GM23338 (cell line): ENCODE data around the gene PPP6R2. TPM values are rescaled to one million over a fixed set of nuclear protein-coding genes. Genes with fewer than 3 reads are reported as not detected.
A peak's percentile ranks its signal among the peaks of the same experiment; 100 is the strongest.

ENCODE experiments used
- ATAC-seq: fragments of 200-7000 bp; cut with Tn5 transposase; 3 replicates; pipeline ENCODE4 v1.9.1; 2020
- DNase-seq: peaks from one replicate; pipeline ENCODE4 v3.0.0-alpha.2; 2015; ENCODE audit warnings: low spot score
- H2AFZ ChIP-seq: fragments of 200-600 bp; sonication (generic); 2 replicates; pipeline ENCODE4 v1.8.0; 2016; ENCODE audit warnings: antibody characterized with exemption, mild to moderate bottlenecking, moderate library complexity
- H3F3A ChIP-seq: fragments of 200-600 bp; sonication (generic); replicated peaks from 2 replicates; pipeline ENCODE4 v1.8.0; 2017; ENCODE audit warnings: antibody characterized with exemption, mixed run types, low read depth
- H3K27ac ChIP-seq: fragments of 200-600 bp; sonication (generic); 2 replicates; pipeline ENCODE4 v1.6.1; 2016; ENCODE audit warnings: low read depth
- H3K27me3 ChIP-seq: fragments of 200-600 bp; sonication (generic); 2 replicates; pipeline ENCODE4 v1.8.0; 2016; ENCODE audit warnings: mild to moderate bottlenecking, mixed run types, moderate library complexity; ENCODE audit not compliant: insufficient read depth
- H3K36me3 ChIP-seq: fragments of 200-600 bp; sonication (generic); 2 replicates; pipeline ENCODE4 v1.8.0; 2016; ENCODE audit warnings: mild to moderate bottlenecking; ENCODE audit not compliant: insufficient read depth
- H3K4me1 ChIP-seq: fragments of 200-600 bp; sonication (generic); 2 replicates; pipeline ENCODE4 v1.8.0; 2016; ENCODE audit warnings: mild to moderate bottlenecking, moderate library complexity; ENCODE audit not compliant: insufficient read depth
- H3K4me2 ChIP-seq: fragments of 200-600 bp; sonication (generic); 2 replicates; pipeline ENCODE4 v1.7.1; 2017; ENCODE audit warnings: mixed run types
- H3K4me3 ChIP-seq: fragments of 200-600 bp; sonication (generic); 2 replicates; pipeline ENCODE4 v1.6.1; 2016; ENCODE audit warnings: mixed run types
- H3K79me2 ChIP-seq: fragments of 200-600 bp; sonication (generic); replicated peaks from 2 replicates; pipeline ENCODE4 v1.8.0; 2017; ENCODE audit warnings: mild to moderate bottlenecking; ENCODE audit not compliant: insufficient read depth
- H3K9me2 ChIP-seq: fragments of 200-600 bp; sonication (generic); 2 replicates; pipeline ENCODE4 v1.8.0; 2017; ENCODE audit not compliant: insufficient read depth
- H4K20me1 ChIP-seq: fragments of 200-600 bp; sonication (generic); replicated peaks from 2 replicates; pipeline ENCODE4 v1.8.0; 2017; ENCODE audit warnings: mild to moderate bottlenecking; ENCODE audit not compliant: insufficient read depth
- H3K27ac Mint-ChIP-seq: 2 replicates; pipeline ENCODE4 v1.8.0; 2020; ENCODE audit warnings: inconsistent platforms, mild to moderate bottlenecking, moderate library complexity, mixed read lengths
- H3K27me3 Mint-ChIP-seq: 3 replicates; pipeline ENCODE4 v1.8.0; 2022; ENCODE audit warnings: low read depth, mild to moderate bottlenecking, moderate library complexity, mixed read lengths, inconsistent platforms; ENCODE audit not compliant: insufficient read depth, poor library complexity
- H3K36me3 Mint-ChIP-seq: 3 replicates; pipeline ENCODE4 v1.8.0; 2021; ENCODE audit warnings: low read depth, mild to moderate bottlenecking, inconsistent platforms, moderate library complexity, mixed read lengths
- H3K4me1 Mint-ChIP-seq: 3 replicates; pipeline ENCODE4 v1.8.0; 2020; ENCODE audit warnings: mild to moderate bottlenecking, inconsistent platforms, mixed read lengths
- H3K4me3 Mint-ChIP-seq: 3 replicates; pipeline ENCODE4 v1.8.0; 2021; ENCODE audit warnings: moderate library complexity, mild to moderate bottlenecking, inconsistent platforms, mixed read lengths
- H3K9me3 Mint-ChIP-seq: 3 replicates; pipeline ENCODE4 v1.8.0; 2020; ENCODE audit warnings: moderate library complexity, mild to moderate bottlenecking, inconsistent platforms, mixed read lengths
- CREB1 ChIP-seq: fragments of 250-450 bp; sonication (Bioruptor Pico); IDR thresholded peaks from 2 replicates; pipeline ENCODE4 v1.5.0; 2020; ENCODE audit warnings: low read depth, mild to moderate bottlenecking, moderate library complexity
- EZH2 ChIP-seq: fragments of 200-600 bp; sonication (generic); IDR thresholded peaks from one replicate; pipeline ENCODE4 v1.8.0; 2017; ENCODE audit warnings: antibody characterized with exemption, mild to moderate bottlenecking, low read depth; ENCODE audit not compliant: unreplicated experiment
- JUNB ChIP-seq: IDR thresholded peaks from one replicate; pipeline ENCODE4 v1.6.1; 2016; ENCODE audit warnings: antibody characterized with exemption; ENCODE audit not compliant: unreplicated experiment
- POLR2AphosphoS5 ChIP-seq: IDR thresholded peaks from 2 replicates; pipeline ENCODE4 v1.6.1; 2016; ENCODE audit warnings: antibody characterized with exemption, low read depth
- ZNF114 ChIP-seq: fragments of 250-450 bp; sonication (Bioruptor Pico); IDR thresholded peaks from 2 replicates; pipeline ENCODE4 v1.5.0; 2020; ENCODE audit warnings: mild to moderate bottlenecking, moderate library complexity
- polyA plus RNA-seq: library from polyadenylated mRNA; unstranded; fragments of >200 nt; fragmentation: Nextera tagmentation; extraction: Ambion mirVana; gene quantifications from 2 replicates; pipeline ENCODE4 v1.2.1, GENCODE V29; 2016
- total RNA-seq: library from RNA; depleted of rRNA; stranded (reverse); fragments of >200 nt; shearing (Covaris generic); gene quantifications from 2 replicates; pipeline ENCODE4 v1.2.3, GENCODE V29; 2014

PPP6R2 gene
- total and polyA plus RNA-seq, 2 experiments from 2014 or later, result 11.9 to 45.8 TPM

GRCh38 chr22:50441428-50441993 is 98.4 kb downstream of the PPP6R2 start:
- no peaks in the 10 kb centered on the region; the same call in 1 of the 2 replicates for H3K4me1 ChIP-seq
- ATAC-seq, result no peak
- H3K79me2 ChIP-seq, result no peaks in the 10 kb centered on the region
- H3K4me2 ChIP-seq, result no peak overlapping the region
- peaks cover 24% of the 10 kb centered on the region for H3K27me3 Mint-ChIP-seq
- DNase-seq, result no peak
- H3K4me3 ChIP-seq, result no peak overlapping the region
- H3K36me3 Mint-ChIP-seq, result 0 out of 3 replicates have a peak, but pooled peaks cover 2% of the 10 kb centered on the region
- TF ChIP-seq CREB1 (CRISPR knock-in tag), result no peak
- H3K9me3 Mint-ChIP-seq, result no peaks in the 10 kb centered on the region
- no peak overlapping the region for H3K27ac Mint-ChIP-seq
- no peaks in the 10 kb centered on the region for H3K36me3 ChIP-seq
- H3K27ac ChIP-seq, result no peak overlapping the region
- H4K20me1 ChIP-seq, result no peaks in the 10 kb centered on the region; the same call in 1 of the 2 replicates
- no peak overlapping the region for H2AFZ ChIP-seq
- H3F3A ChIP-seq, result peaks cover 5% of the 10 kb centered on the region; the same call in 1 of the 2 replicates
- no peak overlapping the region for H3K4me3 Mint-ChIP-seq
- H3K4me1 Mint-ChIP-seq, result peaks cover 17% of the 10 kb centered on the region
- H3K27me3 ChIP-seq, result no peaks in the 10 kb centered on the region
- H3K9me2 ChIP-seq, result no peaks in the 10 kb centered on the region

DNA sequence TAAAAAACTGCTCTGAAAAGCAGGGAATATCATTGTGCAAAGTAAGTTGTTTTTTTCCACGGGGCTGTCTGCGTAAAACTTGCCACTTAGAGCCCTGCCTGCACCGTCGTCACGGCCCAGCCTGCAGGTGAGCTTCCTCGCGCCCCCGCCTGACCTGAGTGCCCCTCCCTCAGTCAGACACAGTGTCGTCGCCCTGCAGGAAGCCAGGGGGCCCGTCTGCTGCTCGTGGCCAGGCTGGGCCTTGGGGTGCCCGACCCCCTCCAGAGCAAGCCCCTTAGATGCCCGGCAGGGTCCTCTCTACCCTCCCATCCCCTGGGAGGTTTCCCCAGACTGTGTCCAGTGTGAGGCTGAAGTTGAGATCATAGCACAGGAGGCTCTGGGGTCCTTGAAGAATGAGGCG is 100.1 kb downstream of the PPP6R2 start:
- H3K27me3 Mint-ChIP-seq, result peaks cover 28% of the 10 kb centered on the region
- no peaks in the 10 kb centered on the region; the same call in 1 of the 2 replicates for H3K4me1 ChIP-seq

DNA sequence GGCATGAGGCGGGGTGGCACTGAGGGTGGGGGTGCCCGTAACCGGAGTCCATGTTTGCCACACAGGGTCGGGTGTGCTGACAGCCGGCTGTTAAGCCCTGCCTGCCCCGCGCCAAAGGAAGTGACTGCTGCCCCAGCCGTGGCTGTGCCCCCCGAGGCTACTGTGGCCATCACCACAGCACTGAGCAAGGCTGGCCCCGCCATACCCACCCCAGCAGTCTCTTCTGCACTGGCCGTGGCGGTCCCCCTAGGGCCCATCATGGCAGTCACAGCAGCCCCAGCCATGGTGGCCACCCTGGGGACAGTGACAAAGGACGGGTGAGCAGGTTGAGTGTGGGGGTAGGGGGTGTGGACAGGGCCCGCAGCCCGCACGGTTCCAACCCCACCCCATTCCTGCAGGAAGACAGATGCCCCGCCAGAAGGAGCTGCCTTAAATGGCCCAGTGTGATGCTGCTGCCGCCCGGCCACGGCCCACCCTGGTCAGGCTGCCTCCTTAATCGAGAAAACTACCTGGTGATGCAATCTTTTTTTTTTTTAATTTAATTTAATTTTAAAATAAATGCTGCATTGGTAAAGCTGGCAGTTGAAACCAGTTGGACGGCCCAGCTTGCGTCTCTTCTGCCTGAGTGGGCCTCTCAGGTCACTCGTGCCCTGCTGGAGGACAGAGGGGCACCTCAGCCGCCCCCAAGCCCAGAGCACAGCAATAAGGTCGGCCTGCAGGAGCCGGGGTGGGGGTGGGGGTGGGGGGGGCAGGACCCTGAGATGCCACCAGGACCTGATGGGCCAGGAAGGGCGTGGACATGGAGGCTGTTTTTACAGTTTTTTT is 100.9 kb downstream of the PPP6R2 start:
- TF ChIP-seq JUNB (no peak), POLR2AphosphoS5 (peak; percentile 26; the same call in 1 of the 2 replicates)
- Mint-ChIP-seq H3K9me3 (no peaks in the 10 kb centered on the region), H3K4me1 (peaks cover 17% of the 10 kb centered on the region), H3K36me3 (peaks cover 13% of the 10 kb centered on the region), H3K4me3 (no peak overlapping the region), H3K27me3 (peaks cover 26% of the 10 kb centered on the region), H3K27ac (no peak overlapping the region)
- Histone ChIP-seq H3K27me3 (no peaks in the 10 kb centered on the region), H3K27ac (no peak overlapping the region), H3K79me2 (no peaks in the 10 kb centered on the region), H3F3A (peaks cover 5% of the 10 kb centered on the region; the same call in 1 of the 2 replicates), H3K4me3 (no peak overlapping the region), H3K4me2 (no peak overlapping the region), H2AFZ (no peak overlapping the region), H3K36me3 (no peaks in the 10 kb centered on the region), H4K20me1 (peaks cover 5% of the 10 kb centered on the region; the same call in 1 of the 2 replicates), H3K9me2 (no peaks in the 10 kb centered on the region), H3K4me1 (no peaks in the 10 kb centered on the region; the same call in 1 of the 2 replicates)
- ATAC-seq, result no peak
- DNase-seq, result no peak

More for the DNA sequence above, 100.1 kb downstream of the PPP6R2 start:
- Histone ChIP-seq H3F3A (peaks cover 5% of the 10 kb centered on the region; the same call in 1 of the 2 replicates), H3K9me2 (no peaks in the 10 kb centered on the region), H3K27ac (no peak overlapping the region), H3K4me2 (no peak overlapping the region), H3K27me3 (no peaks in the 10 kb centered on the region), H3K36me3 (no peaks in the 10 kb centered on the region), H4K20me1 (no peaks in the 10 kb centered on the region; the same call in 1 of the 2 replicates), H2AFZ (no peak overlapping the region), H3K4me3 (no peak overlapping the region), H3K79me2 (no peaks in the 10 kb centered on the region)
- Mint-ChIP-seq H3K36me3 (peaks cover 5% of the 10 kb centered on the region), H3K4me3 (no peak overlapping the region), H3K27ac (no peak overlapping the region), H3K4me1 (peaks cover 17% of the 10 kb centered on the region), H3K9me3 (no peaks in the 10 kb centered on the region)
- ATAC-seq (no peak), DNase-seq (no peak)
- TF ChIP-seq POLR2AphosphoS5 (no peak), ZNF114 (no peak), EZH2 (no peak)
